Thoracic aorta (tissue), 2 donors: ENCODE results near the gene MAP1B. TPM values are rescaled to one million over a fixed set of nuclear protein-coding genes. Genes with fewer than 3 reads are reported as not detected.
"Not testable (repeated sequence)": the region's sequence is repeated elsewhere in the genome, so short reads cannot be mapped to it uniquely, and the experiment has no call there.

ENCODE experiments used
- ATAC-seq: fragments of 150-250 bp; one replicate; pipeline ENCODE4 v1.8.0; 2017; ENCODE audit warnings: low read depth; ENCODE audit not compliant: insufficient number of reproducible peaks, low FRiP score
- DNase-seq: peaks from one replicate; pipeline ENCODE4 v3.0.0-alpha.2; 2020; ENCODE audit warnings: low spot score
- H3K27ac ChIP-seq, 2 donors: fragments of 200-600 bp; sonication (generic); 1 replicate in 1 of 2; 2 replicates in 1 of 2; pipeline ENCODE4 v1.5.1; 2016; ENCODE audit warnings: mild to moderate bottlenecking in 2 of 2, moderate library complexity in 2 of 2
- H3K27me3 ChIP-seq: fragments of 200-600 bp; sonication (generic); replicated peaks from 2 replicates; pipeline ENCODE4 v1.6.0; 2016; ENCODE audit warnings: mild to moderate bottlenecking; ENCODE audit not compliant: insufficient read depth
- H3K36me3 ChIP-seq: fragments of 200-600 bp; sonication (generic); one replicate; pipeline ENCODE4 v1.5.1; 2016
- H3K4me1 ChIP-seq, 2 donors: fragments of 200-600 bp; sonication (generic); 1 replicate in 1 of 2; 2 replicates in 1 of 2; pipeline versions ENCODE4 v1.5.1 to v1.6.0; 2016; ENCODE audit warnings: low read depth in 2 of 2, mild to moderate bottlenecking in 1 of 2; ENCODE audit not compliant: control insufficient read depth in 1 of 2
- H3K4me3 ChIP-seq: fragments of 200-600 bp; sonication (generic); 2 replicates; pipeline ENCODE4 v1.5.1; 2016; ENCODE audit warnings: mild to moderate bottlenecking
- H3K9me3 ChIP-seq: fragments of 200-600 bp; sonication (generic); 2 replicates; pipeline ENCODE4 v1.5.1; 2016
- total RNA-seq, 2 donors: library from RNA; depleted of rRNA; stranded (reverse); fragments of >200 nt; gene quantifications; one replicate each; pipeline versions ENCODE4 v1.1.0 to v1.2.3, GENCODE V29; 2016
- TF ChIP-seq, protein P1 (sequence below): fragments of 200-600 bp; sonication (generic); IDR thresholded peaks from one replicate; pipeline ENCODE4 v1.5.1; 2019; ENCODE audit warnings: antibody characterized with exemption

The MAP1B gene
- total RNA-seq, 2 donors from 2014 or later, result 616 to 1,045 TPM

DNA sequence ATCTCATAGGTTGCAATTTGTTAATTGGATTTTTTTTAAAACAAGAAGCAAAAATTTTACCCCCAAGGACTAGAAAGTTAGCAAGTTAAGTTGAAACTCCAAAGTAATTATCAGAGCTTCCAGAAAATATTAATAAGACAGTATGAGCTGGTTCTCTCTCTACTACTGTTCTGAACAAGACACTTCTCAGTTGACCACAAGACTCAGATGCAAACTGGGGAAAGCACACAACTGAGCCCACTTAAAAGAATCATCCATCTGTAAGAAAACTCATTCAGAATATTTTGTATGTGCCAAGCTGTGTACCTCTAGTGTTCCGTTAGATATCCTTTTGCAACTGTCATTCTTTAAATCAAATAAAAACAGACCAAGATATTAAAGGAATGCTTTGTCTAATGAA lies 60.0 kb downstream of the MAP1B start:
- DNase-seq (no peak), ATAC-seq (no peak)
- TF ChIP-seq, protein P1, sequence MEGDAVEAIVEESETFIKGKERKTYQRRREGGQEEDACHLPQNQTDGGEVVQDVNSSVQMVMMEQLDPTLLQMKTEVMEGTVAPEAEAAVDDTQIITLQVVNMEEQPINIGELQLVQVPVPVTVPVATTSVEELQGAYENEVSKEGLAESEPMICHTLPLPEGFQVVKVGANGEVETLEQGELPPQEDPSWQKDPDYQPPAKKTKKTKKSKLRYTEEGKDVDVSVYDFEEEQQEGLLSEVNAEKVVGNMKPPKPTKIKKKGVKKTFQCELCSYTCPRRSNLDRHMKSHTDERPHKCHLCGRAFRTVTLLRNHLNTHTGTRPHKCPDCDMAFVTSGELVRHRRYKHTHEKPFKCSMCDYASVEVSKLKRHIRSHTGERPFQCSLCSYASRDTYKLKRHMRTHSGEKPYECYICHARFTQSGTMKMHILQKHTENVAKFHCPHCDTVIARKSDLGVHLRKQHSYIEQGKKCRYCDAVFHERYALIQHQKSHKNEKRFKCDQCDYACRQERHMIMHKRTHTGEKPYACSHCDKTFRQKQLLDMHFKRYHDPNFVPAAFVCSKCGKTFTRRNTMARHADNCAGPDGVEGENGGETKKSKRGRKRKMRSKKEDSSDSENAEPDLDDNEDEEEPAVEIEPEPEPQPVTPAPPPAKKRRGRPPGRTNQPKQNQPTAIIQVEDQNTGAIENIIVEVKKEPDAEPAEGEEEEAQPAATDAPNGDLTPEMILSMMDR, result no peak
- H3K27ac ChIP-seq, result peak overlapping the region; percentile 61 to 71
- H3K27me3 ChIP-seq, result no peaks in the 10 kb centered on the region
- no peaks in the 10 kb centered on the region for H3K36me3 ChIP-seq
- H3K4me1 ChIP-seq, result peaks cover 20 to 99% of the 10 kb centered on the region in 2 donors
- H3K4me3 ChIP-seq, result no peak overlapping the region
- no peaks in the 10 kb centered on the region for H3K9me3 ChIP-seq

DNA sequence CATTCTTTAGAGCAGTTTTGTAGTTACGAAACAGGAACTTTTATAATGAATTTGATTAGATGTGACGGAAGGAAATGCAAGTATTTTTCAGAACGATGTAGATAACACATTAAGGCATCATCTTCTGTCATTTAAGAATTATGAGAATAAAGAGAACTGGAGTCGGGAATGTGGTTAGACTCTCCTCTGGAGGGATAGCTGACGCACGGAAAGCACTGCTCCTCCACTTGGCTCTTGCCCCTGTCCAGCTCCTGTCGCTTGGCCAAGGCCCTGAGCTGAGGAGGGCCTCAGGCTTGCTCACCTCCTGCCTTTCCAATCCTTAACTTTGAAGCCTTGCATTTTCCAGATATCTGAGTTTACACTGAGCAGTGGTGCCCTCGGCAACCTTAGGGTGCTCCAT lies 60.5 kb downstream of the MAP1B start:
- TF ChIP-seq, protein P1, result no peak
- ATAC-seq (no peak), DNase-seq (no peak)
- no peak overlapping the region for H3K4me3 ChIP-seq
- no peaks in the 10 kb centered on the region for H3K36me3 ChIP-seq
- H3K4me1 ChIP-seq, result peaks cover 15 to 99% of the 10 kb centered on the region in 2 donors
- peak overlapping the region; percentile 61 to 71 for H3K27ac ChIP-seq
- no peaks in the 10 kb centered on the region for H3K9me3 ChIP-seq
- H3K27me3 ChIP-seq, result no peaks in the 10 kb centered on the region

DNA sequence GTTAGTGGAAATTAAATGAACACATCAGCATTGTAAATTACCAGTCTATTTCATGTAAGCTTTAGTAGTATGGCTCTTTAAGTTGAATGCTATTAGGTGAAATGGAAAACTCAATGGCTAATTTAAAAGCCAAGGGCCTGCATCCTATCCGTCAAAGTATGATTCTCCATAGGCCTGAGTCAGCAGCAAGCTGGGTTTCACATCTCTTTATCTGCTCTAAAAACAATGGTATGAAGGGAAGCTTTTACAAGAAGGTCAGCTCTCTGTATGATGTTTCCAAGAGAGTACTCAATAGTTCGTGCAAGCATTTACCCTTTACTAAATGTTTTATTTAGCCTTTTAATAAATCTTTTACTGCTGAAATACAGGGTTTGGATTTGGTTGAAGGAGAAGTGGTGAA lies 62.8 kb downstream of the MAP1B start:
- ATAC-seq (no peak), DNase-seq (no peak)
- TF ChIP-seq, protein P1, result no peak
- Histone ChIP-seq H3K9me3 (no peaks in the 10 kb centered on the region), H3K27ac (peak overlapping the region; percentile 66 to 71), H3K4me3 (no peak overlapping the region), H3K27me3 (no peaks in the 10 kb centered on the region), H3K36me3 (no peaks in the 10 kb centered on the region), H3K4me1 (peaks cover 14 to 93% of the 10 kb centered on the region in 2 donors)

DNA sequence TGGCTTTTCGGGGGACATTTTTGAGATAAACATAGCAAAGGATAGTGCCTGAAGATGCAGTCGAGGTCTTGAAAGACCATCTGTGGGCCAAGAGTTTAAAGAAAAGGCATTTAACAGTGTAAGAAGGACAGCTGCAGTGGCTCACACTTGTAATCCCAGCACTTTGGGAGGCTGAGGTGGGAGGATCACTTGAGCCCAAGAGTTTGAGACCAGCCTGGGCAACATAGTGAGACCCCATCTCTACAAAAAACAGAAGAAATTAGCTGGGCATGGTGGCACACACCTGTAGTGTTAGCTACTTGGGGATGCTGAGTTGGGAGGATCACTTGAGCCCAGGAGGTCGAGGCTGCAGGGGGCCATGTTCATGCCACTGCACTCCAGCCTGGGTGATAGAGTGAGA lies 63.9 kb downstream of the MAP1B start:
- H3K4me1 ChIP-seq, result peaks cover 9 to 87% of the 10 kb centered on the region in 2 donors
- H3K9me3 ChIP-seq, DNase-seq, ATAC-seq, H3K36me3 ChIP-seq, H3K27me3 ChIP-seq, H3K4me3 ChIP-seq: not testable (repeated sequence)
- peak overlapping the region; percentile 64 to 66 for H3K27ac ChIP-seq

DNA sequence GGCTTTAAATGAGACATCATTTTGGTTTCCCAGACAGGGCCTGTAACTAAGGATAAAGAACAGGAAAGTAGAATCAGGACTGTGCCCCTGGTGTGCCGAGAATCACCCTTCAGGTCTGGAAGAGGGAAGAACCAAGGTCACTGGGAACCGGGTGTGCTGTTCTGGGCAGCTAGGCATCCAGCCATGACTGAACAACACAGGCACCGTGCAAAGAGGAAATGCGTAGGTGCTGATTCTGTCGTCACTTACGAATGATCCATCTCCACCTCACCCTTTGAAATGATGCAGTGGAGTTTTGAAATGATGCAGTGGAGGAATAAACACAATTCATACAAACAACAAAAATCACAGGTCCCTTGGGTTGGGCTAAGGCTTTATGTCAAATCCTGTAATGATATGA lies 64.4 kb downstream of the MAP1B start:
- no peaks in the 10 kb centered on the region for H3K9me3 ChIP-seq
- peaks cover 5 to 87% of the 10 kb centered on the region in 2 donors for H3K4me1 ChIP-seq
- H3K27me3 ChIP-seq, result no peaks in the 10 kb centered on the region
- peak overlapping the region; percentile 64 to 66 for H3K27ac ChIP-seq
- H3K36me3 ChIP-seq, result no peaks in the 10 kb centered on the region
- DNase-seq (no peak), ATAC-seq (peak; percentile 31)
- TF ChIP-seq, protein P1, result no peak
- no peak overlapping the region for H3K4me3 ChIP-seq

DNA sequence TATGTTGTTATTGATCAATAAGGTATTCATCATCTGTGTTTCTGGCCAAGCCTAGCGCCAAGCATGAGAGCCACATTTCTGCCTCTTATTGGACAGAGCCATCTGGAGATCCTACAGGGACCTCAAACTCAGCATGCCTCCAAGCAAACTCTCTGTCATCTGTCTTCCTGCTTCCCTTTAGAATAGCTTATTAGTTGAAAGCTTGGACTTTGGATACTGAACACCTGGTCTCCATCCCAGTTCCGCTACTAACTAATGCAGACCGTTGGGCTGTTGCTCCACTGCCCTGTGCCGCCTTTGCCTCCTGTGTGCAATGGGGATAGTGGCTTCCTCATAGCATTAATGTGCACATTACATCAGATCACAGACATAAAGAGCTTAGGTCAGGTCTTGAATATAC lies 65.5 kb downstream of the MAP1B start:
- DNase-seq (no peak), ATAC-seq (no peak)
- H3K9me3 ChIP-seq, result no peaks in the 10 kb centered on the region
- no peaks in the 10 kb centered on the region for H3K27me3 ChIP-seq
- no peak overlapping the region for H3K4me3 ChIP-seq
- H3K36me3 ChIP-seq, result no peaks in the 10 kb centered on the region
- peaks cover 0 to 87% of the 10 kb centered on the region in 2 donors for H3K4me1 ChIP-seq
- TF ChIP-seq, protein P1, result no peak
- peak overlapping the region; percentile 64 to 66 for H3K27ac ChIP-seq
